HepG2 (cell line): ENCODE measurements around the gene CARHSP1.
A peak's percentile ranks its signal among the peaks of the same experiment; 100 is the strongest.

Experiments used
- ESRRA ChIP-seq: sonication (generic); formaldehyde crosslinking; IDR thresholded peaks from 2 replicates; pipeline ENCODE4 v1.5.1; 2020; ENCODE audit warnings: mild to moderate bottlenecking, low read depth, missing genetic modification reagents
- ETV5 ChIP-seq: IDR thresholded peaks from 2 replicates; pipeline ENCODE4 v1.6.1; 2018; ENCODE audit warnings: missing biosample characterization, missing genetic modification reagents, inconsistent platforms, borderline replicate concordance
- GABPA ChIP-seq, 2 experiments: IDR thresholded peaks; 2 replicates each; pipeline ENCODE4 v1.6.1; 2011 to 2016; ENCODE audit warnings: low read depth in 2 of 2, low read length in 1 of 2, missing biosample characterization in 1 of 2, missing genetic modification characterization in 1 of 2
- NFIB ChIP-seq: sonication (generic); formaldehyde crosslinking; IDR thresholded peaks from 2 replicates; pipeline ENCODE4 v1.9.0; 2021; ENCODE audit warnings: missing genetic modification reagents, mild to moderate bottlenecking, borderline replicate concordance
- POLR2A ChIP-seq, 2 experiments: IDR thresholded peaks; 2 replicates each; pipeline ENCODE4 v1.6.1; 2011; ENCODE audit warnings: low read depth in 2 of 2, low read length in 2 of 2, mild to moderate bottlenecking in 1 of 2, moderate library complexity in 1 of 2; ENCODE audit not compliant: insufficient read depth in 1 of 2
- ZBTB21 ChIP-seq: sonication (generic); formaldehyde crosslinking; IDR thresholded peaks from 2 replicates; pipeline ENCODE4 v1.4.0; 2020; ENCODE audit warnings: missing genetic modification reagents
- ZNF335 ChIP-seq: sonication (generic); formaldehyde crosslinking; IDR thresholded peaks from 2 replicates; pipeline ENCODE4 v1.4.0; 2020; ENCODE audit warnings: missing genetic modification reagents
- ZNF354B ChIP-seq: sonication (generic); formaldehyde crosslinking; IDR thresholded peaks from 2 replicates; pipeline ENCODE4 v1.8.0; 2022; ENCODE audit warnings: mild to moderate bottlenecking, missing genetic modification reagents
- ZNF558 ChIP-seq: sonication (generic); formaldehyde crosslinking; IDR thresholded peaks from 2 replicates; pipeline ENCODE4 v1.9.0; 2022; ENCODE audit warnings: mild to moderate bottlenecking, missing genetic modification reagents, borderline replicate concordance
- ZNF670 ChIP-seq: sonication (generic); formaldehyde crosslinking; IDR thresholded peaks from 2 replicates; pipeline ENCODE4 v1.8.0; 2022; ENCODE audit warnings: mild to moderate bottlenecking, missing genetic modification reagents, borderline replicate concordance
- TF ChIP-seq, protein P1 (sequence below), 2 experiments: sonication (generic) in 1 of 2; formaldehyde crosslinking in 1 of 2; IDR thresholded peaks; 2 replicates each; pipeline versions ENCODE4 v1.5.1 to v1.6.1; 2011 to 2020; ENCODE audit warnings: borderline replicate concordance in 1 of 2, low read depth in 1 of 2, low read length in 1 of 2, mild to moderate bottlenecking in 1 of 2, missing genetic modification reagents in 1 of 2, moderate library complexity in 1 of 2
- TF ChIP-seq, protein P2 (sequence below): sonication (generic); formaldehyde crosslinking; IDR thresholded peaks from 2 replicates; pipeline ENCODE4 v1.4.0; 2020; ENCODE audit warnings: missing genetic modification reagents, borderline replicate concordance

DNA sequence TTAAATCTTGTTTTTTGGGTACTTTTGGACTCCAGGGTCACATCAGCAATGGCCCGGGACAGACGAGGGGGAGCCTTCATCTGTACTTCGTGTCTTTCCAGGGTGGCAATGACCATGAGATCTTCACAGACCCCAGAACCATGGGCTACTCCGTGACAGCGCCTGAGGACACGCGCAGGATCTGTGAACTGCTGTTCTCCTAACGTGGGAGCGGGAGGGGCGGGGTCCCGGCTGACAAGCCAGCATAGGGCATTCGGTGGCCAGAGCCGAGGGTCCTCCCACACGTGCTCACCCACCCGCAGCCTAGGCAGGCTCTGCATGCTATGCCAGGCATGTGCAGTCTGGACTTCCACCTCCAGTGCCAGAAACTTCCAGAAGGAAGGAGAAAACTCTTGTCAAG, 21.2 kb downstream of the CARHSP1 start:
- TF ChIP-seq, protein P1, sequence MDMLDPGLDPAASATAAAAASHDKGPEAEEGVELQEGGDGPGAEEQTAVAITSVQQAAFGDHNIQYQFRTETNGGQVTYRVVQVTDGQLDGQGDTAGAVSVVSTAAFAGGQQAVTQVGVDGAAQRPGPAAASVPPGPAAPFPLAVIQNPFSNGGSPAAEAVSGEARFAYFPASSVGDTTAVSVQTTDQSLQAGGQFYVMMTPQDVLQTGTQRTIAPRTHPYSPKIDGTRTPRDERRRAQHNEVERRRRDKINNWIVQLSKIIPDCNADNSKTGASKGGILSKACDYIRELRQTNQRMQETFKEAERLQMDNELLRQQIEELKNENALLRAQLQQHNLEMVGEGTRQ (IDR thresholded peaks at IDR 0.05; ENCODE audit: low read depth, low read length) = no peak
- TF ChIP-seq, protein P1 (CRISPR knock-in tag; IDR thresholded peaks at IDR 0.05; ENCODE audit: borderline replicate concordance) = no peak
- no peak for TF ChIP-seq ZNF354B (CRISPR knock-in tag)
- TF ChIP-seq ESRRA (CRISPR knock-in tag) = no peak
- no peak for TF ChIP-seq ETV5 (CRISPR knock-in tag)
- TF ChIP-seq ZNF558 (CRISPR knock-in tag) = no peak
- TF ChIP-seq, protein P2, sequence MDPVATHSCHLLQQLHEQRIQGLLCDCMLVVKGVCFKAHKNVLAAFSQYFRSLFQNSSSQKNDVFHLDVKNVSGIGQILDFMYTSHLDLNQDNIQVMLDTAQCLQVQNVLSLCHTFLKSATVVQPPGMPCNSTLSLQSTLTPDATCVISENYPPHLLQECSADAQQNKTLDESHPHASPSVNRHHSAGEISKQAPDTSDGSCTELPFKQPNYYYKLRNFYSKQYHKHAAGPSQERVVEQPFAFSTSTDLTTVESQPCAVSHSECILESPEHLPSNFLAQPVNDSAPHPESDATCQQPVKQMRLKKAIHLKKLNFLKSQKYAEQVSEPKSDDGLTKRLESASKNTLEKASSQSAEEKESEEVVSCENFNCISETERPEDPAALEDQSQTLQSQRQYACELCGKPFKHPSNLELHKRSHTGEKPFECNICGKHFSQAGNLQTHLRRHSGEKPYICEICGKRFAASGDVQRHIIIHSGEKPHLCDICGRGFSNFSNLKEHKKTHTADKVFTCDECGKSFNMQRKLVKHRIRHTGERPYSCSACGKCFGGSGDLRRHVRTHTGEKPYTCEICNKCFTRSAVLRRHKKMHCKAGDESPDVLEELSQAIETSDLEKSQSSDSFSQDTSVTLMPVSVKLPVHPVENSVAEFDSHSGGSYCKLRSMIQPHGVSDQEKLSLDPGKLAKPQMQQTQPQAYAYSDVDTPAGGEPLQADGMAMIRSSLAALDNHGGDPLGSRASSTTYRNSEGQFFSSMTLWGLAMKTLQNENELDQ (CRISPR knock-in tag) = no peak
- TF ChIP-seq ZBTB21 (CRISPR knock-in tag) = no peak
- no peak for TF ChIP-seq NFIB
- TF ChIP-seq ZNF335 (CRISPR knock-in tag) = no peak
- TF ChIP-seq ZNF670 = no peak
- no peak for TF ChIP-seq GABPA (IDR thresholded peaks at IDR 0.05; ENCODE audit: low read depth, low read length)
- no peak for TF ChIP-seq GABPA (CRISPR knock-in tag; IDR thresholded peaks at IDR 0.05; ENCODE audit: low read depth)
- peak in 1 of 2 experiments; percentile 29; a peak in 2 of 4 replicates for TF ChIP-seq POLR2A (IDR thresholded peaks at IDR 0.05; ENCODE audit: insufficient read depth in 1 of 2, low read depth in 2 of 2, low read length in 2 of 2)
